GM18517 (cell line): ENCODE measurements around the gene IGFBP5.

Experiments used
- ATAC-seq: cut with Tn5 transposase; IDR thresholded peaks from one replicate; pipeline ENCODE4 v1.9.1; 2021; ENCODE audit warnings: mild to moderate bottlenecking, moderate library complexity; ENCODE audit not compliant: unreplicated experiment

Gene IGFBP5

DNA sequence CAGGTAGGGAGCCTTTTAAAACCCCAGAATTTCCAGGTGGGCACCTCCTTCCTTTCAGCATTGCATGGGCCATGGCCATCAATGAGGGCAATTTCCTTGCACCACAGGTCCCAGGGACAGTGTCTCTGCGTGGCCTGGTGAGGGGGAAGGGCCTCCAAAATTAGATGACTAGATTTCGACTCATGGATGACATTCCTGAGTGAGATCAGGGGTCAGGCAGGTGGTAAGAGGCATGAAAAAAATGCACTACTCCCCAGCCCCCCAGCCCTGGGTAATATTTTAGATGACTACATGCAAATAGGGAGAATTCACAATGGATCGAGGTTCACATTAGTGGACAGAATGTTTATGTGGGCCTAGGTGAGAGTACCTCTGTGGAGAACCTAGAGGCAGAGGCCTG is 19.0 kb upstream of the IGFBP5 start:
- no peak for ATAC-seq

DNA sequence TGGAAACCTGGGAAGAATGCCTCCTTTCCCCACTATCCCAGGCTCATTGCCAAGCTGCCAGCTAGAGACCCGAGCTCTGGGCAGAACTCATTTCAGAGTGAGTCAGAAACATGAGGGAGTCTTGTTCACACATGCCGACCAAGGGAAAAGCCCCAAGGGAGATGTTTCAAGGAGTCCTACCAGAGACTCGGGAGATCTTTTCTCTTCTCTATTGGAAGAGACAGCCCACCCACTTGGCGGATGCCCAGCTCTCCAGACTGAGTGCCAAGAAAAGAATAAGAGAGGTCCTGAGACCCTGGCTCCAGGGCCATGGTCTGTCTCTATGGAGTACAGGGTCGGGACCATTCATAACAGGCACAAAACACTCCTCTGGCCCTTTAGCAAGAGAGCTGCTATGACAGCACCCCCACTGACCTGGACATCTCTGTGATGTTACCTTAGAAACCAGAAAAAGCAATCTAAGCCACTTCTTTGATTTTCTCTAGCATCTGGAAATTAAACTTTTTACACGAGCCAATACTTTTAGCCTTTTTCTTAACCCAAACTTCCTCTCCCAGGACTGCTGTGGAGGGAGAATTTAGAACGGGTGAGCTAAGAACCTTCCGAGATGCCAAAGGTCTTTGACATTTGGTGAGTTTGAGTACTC is 18.5 kb upstream of the IGFBP5 start:
- no peak for ATAC-seq

DNA sequence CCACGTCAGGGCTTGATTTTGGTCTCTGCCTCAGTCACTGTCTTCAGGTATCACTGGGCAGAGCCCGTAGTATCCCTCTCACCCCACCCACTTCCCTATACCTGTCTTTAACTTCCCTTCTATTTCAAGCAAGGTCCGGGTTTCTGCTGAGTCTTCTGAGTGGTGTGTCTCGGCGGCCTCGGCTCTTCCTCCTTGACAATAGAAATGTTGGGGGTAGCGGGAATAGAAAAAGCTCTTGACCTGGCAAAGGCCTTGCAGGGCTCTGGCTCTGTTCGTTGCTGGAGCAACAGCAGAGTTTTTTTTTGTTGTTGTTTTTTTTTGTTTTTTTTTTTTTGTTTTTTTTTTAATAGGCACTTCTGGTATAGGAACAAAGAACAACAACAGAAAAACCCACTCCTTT is 16.0 kb upstream of the IGFBP5 start:
- ATAC-seq, result no peak

DNA sequence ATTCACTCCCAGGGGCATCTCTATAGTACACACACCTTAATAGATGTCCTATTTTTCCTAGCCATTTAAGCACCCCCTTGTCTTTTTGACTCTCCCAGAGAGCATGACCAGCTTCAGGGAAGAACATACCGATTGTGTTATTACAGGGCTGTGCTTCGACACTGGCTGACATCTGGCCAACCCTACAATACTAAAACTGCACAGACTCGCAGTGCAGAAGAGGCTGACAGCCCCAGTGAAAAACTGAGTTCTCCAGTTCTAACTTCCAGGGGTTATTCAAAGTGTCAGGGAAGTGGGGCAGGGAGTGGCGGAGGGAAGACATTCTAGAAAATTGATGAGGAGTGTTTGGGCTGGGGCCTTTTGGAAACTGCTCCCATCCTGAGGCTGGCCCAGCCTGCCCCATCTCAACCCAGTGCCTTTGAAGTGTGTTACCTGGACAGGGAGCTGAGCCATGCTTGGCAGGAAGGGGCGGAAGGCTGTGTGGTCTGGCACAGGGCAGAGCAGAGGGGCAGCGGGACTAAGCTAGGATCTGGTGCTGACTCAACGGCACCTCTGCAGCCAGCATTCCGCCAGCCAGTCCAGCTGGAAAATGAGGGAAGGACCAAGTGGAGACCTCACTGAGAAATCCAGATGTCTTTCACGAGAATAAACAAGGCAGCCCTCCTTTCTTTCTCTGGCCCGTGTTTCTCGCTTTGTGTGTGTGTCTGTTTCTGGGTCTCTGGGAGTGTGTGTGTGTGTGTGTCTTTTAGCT is 15.4 kb upstream of the IGFBP5 start:
- no peak for ATAC-seq

DNA sequence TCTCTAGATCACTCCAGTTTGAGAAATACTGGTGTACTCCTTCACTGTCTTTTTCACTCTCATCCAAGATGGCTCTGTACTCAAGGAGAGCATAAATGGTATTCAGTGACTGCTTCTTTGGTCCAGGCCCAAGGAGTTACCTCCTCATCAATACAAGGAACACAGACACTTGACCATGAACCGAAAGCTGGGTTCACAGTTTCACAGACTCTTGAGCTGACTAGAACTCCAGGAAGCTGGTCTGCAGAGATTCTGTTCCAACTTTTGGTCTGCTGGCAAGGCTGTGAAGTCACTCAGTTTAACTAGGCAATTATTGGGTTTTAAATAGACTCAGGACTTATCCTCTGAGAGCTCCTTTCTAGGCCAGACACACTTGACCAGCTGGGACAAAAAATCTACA is 7.4 kb upstream of the IGFBP5 start:
- ATAC-seq, result no peak

DNA sequence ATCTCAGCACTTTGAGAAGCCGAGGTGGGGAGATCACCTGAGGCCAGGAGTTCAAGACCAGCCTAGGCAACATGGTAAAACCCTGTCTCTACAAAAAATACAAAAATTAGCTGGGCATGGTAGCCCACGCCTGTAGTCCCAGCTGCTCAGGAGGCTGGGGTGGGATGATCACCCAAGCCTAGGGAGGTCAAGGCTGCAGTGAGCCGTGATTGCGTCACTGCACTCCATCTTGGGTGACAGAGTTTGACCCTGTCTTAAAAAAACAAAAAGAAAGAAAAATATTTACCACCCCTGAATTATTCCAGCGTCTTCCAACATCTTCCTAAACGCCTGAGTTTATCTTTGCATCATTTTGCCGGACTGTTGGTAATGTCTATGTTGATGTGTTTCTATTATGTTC is 6.2 kb upstream of the IGFBP5 start:
- no peak for ATAC-seq

DNA sequence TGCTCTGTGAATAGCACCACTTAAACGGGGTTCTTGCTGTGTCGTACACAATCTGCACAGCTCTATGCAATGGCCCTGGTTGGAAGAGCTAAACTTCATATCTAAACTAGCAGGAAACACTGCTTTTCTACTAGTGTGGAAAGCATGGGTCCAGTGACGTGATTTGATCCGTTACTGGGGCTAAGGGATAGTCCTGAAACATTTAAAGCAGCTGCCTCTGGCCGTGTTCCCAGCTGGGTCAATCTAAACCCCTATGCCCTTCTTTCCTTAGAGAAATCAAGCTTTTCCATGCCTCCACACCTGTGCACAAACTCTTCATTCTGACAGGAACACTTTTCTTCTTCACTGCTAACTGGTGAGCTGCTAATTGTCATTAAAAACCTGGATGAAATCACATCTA is 5.4 kb upstream of the IGFBP5 start:
- no peak for ATAC-seq

DNA sequence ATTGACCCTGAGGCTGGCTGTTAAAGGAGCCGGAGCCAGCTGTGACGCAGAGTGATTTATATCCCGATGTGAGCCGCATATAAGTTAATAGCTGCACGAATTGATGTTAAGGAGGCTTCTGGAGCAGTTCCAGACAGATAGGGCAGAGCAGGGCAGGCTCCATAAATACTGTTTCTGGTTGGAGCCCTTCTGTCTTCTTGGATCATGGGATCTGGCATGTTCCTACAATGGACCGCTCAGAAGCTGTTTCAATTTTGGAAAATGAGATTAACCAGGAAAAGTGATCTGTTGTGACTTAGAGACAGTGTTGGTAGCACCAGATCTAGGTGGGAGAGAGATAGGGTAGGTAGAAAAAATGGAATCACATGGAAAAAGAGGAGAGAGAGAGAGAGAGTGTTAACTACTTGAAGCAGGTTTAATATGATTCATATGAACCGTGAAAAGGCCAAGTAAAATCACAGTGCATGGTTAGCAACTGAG is 4.8 kb upstream of the IGFBP5 start:
- no peak for ATAC-seq

DNA sequence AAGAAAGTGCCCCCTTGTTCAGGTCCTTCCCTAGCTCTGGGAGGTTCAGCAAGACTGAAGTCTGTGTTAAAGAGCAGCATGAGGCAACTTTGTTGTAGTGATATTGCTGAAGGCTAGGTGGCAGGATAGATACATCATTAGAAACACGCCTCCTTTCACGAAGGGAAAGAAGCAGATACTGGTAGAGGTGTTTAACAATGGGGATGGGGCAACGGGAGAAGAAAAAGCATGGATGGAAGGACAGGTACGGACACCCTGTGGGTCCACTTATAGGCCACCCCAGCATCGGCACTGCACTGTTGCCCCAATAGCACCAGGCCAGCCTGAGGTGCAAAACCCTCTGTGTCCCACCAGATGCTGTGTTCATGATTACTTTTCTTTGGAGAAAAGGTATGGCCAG is 3.5 kb upstream of the IGFBP5 start:
- peak; percentile 52 for ATAC-seq

DNA sequence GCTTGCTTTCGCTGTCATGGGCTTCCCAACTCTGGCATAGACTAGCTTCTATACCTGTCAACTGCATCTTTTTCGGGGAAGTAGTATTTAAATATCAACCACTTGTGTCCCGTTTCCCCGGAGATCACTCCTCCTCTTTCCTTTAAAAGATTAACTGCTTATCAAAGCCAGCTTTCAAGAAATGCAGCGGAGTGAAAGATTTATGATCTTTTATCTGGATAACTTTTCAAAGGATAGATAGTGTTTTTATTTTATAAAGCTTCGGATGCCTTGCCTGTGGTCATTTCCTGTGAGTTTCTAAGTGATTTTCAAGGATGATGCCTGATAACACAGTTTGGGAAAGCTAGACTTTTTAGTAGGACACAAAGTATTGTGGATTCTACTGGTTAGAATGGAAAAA is 2.9 kb upstream of the IGFBP5 start:
- ATAC-seq, result no peak

DNA sequence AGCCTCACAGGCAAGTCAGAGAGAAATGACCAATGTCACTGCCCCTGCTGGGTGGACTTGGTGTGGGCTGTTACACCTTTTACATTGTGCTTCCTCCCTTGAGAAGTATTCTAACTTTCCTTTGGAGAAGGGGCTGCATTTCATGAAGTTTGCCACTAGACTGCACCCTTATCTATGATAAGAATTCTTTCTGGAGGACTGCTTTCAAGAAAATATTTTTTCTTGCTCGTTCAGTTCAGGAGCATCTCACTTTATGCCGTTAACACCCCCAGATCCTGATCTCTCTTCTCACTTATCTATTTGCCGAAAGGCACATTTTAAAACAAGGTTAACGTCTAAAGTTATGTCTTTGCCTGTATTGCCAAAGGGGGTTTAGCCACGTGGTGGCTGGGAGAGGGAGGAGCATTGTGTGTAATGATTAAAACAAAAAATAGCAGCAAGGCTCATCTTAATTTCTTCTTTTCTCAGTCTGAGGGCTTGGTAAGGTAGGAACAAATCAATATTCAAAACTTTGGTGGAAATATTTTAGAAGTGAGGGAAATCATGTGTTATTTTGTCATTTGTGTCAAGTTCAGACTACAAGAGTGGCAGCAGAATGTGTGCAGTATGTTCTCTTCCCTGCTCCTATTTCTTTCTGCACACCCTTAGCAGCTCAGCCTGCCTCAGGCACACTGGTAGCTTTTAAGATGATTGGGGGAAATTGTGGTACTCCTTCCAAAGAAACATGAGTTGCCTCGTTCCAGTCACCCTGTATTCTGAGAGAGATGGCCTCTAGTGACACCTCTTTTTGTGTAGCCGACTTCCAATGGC is 1.6 kb upstream of the IGFBP5 start:
- no peak for ATAC-seq

DNA sequence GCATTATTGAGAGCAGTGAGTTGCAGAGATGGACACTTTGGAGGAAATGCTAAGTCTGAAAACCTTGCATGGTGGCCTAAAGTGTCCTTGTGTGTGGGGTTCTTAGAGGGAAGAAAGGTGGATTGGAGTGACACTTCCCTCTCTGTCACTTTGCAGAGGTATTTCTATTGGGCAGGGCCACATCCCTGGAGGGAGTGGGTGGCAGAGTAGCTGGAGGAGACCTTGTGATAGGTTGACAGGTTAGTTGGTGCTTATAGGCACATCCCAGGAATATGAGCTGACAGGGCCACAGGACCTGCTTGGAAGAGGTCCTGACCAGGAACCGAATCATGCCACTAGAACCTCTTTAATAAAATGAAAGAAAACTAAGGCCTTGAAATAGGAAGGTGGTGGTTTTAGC is 972 bp upstream of the IGFBP5 start:
- no peak for ATAC-seq

DNA sequence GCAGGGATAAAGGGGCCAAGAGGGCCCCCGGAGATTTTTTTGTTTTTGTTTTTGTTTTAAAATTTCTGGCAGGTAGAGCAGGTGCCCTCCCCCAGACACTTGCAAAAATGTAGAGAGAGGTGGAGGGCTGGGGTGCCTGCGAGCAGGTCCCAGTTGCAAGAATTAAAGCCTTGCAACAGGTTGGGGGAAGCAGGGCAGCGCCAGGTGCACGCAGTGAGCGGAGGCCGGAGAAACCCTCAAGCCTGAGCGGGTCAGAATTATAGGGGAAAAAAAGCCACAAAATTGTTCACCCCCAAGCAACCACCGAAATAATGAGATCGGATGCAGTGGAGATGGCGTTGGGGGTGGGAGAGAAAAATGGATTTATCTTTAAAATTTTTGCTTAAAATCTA is 527 bp downstream of the IGFBP5 start:
- no peak for ATAC-seq

DNA sequence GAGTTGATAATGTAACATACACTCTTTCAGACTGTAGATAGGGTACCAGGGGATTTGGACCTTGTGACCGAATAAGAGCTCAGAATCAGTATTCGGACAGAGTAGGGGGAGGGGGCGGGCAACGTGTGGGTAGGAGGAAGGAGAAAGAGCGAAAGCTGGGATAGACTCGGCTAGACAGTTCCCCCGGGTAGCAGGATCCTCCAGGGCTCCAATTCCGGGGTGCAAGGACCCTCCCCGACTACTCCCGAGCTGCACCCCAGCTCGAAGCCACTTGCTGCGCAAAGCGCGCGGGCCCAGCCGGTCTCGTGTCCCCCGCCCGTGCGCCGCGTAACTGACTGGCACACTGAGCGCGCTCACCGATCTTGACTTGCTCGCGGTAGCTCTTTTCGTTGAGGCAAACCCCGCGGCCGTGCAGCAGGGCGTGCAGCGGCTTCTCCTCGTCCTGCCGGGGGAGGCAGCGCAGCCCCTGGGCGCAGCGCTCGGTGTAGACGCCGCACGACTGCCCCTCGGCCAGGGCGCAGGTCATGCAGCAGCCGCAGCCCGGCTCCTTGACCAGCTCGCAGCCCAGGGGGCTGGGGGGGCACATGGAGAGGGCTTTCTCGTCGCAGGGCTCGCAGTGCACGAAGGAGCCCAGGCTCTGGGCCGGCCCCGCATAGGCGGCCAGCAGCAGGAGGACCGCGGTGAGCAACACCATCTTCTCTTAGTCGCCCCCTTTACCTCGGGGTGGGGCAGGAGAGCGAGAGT is 1.1 kb downstream of the IGFBP5 start:
- ATAC-seq, result no peak

DNA sequence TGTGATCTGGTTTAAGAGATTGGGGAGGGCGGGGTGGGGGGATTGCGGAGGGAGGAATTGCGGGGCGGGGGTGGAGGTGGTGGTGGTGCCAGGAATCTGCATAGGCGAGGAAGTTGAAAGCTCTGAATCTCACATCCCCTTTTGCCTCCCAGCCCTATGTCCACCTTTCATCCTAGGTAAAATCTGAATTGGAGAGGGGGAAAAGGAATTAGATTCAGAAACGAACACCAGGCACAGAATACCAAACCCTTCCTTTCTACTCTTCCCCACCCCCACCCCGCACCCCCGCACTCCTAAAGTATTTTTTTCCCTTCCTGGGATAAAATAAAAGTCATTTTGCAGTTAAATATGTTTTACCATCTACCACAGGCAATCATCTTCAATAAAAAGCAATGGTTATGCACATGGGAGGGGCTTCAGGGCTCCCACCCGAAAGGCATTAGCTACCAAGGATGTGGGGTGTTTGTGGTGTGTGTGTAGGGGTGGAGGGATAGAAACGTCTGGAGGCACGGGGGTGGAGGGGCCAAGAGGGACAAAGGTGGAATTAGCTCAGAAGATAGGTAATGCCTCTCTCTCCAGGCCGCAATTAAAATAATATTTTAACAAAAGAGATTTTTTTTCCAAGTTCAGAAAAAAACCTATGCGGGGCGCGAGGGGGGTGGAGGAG is 1.8 kb downstream of the IGFBP5 start:
- no peak for ATAC-seq

DNA sequence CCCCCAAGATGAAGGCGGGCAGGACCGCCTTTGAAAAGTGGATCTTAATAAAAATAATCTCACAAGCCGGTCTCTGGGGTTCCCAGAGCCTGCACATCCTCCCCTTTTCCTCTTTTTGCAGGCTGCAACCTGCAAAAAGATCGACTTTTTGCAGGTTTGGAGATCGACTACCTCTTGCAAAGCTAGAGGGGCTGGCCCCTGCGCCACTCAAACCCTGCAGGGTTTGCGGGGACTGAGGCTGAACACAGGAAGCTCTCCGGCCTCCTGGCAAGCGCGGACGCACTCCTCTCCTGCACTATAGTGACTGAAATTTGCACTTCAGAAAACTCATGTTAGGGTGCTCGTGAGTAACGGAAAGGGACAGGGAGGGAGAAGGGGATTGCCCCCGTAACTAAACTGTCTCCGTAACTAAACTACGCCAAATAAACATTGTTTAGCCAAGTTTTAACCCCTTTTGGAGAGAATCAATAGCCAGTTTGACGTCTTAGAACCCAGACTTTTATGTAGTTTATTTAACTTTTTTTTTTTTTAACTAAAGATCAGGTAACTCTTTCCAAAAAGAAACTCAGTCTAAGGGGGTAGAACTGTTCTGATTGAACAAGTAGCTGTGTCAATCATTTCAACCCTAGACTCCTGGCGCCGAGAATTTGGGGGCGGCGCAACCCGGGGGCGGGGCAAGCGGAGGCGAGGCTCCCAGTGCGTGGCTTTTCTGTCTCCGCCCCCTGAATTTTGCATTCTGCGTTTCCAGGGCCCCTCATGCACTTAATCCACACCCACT is 2.5 kb downstream of the IGFBP5 start:
- no peak for ATAC-seq

DNA sequence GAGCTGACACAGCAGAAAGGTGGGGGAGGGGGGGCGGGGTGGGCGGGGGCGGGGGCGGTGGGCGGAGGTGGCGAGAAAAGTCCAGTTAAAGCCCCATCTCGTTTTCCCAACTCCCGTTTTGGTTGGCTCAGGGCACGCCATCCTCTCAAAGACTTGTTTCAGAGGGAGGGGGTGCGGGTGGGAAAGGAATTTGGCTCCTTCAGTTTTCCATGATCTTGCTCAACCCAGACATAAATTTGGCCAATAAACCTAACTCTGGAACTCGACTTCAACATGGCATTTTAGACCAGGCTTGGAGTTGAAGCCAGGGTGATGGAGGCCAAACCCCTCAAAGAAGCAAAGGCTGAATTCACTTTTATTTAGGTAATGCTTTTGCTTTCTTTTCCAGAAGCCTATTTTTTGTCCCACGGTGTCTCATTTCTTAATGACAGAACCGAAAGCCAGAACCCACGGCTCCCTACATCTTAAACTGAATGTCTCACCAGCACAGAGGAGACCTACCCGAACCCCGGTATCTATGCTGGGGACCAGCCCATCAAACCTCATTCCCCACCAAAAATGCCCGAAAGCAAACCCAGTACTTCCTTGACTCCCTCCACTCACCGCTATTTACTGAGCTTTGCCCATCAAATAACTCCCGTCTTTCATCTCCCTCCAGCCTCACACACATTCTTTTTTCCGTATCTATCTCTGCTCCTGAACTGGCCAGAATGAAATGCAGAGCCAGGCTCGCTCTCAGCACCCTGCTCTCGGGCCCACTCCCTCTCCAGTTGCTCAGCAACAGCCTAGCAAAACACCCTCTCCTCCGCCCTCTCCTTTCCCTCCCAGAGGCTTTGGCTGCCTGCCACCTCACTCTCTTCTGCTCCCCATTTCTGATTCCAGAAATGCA is 4.3 kb downstream of the IGFBP5 start:
- no peak for ATAC-seq

DNA sequence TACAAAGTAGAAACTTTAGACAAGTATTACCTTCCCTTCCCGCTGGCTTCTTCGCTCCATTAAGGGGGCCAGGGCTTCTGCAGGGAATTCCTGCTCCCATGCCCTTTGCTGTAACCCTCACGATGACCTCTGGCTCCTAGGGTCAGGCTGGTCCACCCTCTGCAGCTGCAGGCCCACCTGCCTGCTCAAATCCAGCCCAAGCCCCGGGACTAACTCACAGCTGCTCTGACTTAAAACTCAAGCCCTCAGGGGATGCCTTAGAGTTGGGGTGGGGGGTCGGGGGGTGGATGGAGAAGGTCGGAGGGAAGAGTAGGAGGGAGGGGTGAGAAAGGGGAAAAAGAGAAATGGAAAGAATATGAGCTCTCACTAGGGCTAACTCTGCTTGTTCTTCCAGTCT is 4.9 kb downstream of the IGFBP5 start:
- ATAC-seq, result no peak

DNA sequence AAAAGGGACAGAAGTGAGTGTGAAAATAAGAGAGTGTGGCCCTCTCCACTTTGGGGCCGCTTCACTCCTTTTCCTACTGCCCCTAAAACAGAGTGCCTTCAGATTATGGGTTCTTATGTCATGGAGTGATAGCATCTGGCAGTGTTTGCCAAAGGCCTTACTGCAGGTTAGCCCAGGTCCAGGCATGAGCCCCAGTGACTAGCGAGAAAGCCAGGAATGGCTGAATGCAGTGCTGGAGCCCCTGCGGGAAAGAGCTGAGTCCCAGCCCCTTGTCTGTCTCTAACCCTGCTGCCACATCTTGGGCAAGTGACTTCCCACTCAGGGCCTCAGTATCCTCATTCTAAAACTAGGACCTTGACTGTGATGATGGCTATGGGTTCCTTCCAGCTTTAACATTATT is 6.0 kb downstream of the IGFBP5 start:
- ATAC-seq, result no peak
